ENCODE data around the gene CACHD1. TPM values are rescaled to one million over a fixed set of nuclear protein-coding genes. Genes with fewer than 3 reads are reported as not detected.

CACHD1 gene
- total and polyA plus RNA-seq, 2 of the 4 experiments (the other 2 are of a cell fraction): 2.9 to 5.9 TPM

GRCh38 chr1:64433747-64434146, 36.2 kb upstream of the CACHD1 start:
- WGBS, 2 experiments (ENCODE audit: extremely low coverage in 2 of 2, insufficient read length in 1 of 2): no CpG with 5 or more reads among the region's 3 CpGs
- no peak overlapping the region for H2AFZ ChIP-seq (replicated peaks; ENCODE audit: low read length, poor library complexity)

More at GRCh38 chr1:64433747-64434146, 36.2 kb upstream of the CACHD1 start:
- BruUV-seq (replicated peaks): no TSS peak
- ATAC-seq (ENCODE audit: low read depth) (no peak), DNase-seq (no peak)
- Histone ChIP-seq H3K4me3 (ENCODE audit: insufficient read depth, low read depth, low read length) (no peak overlapping the region), H3K9me1 (ENCODE audit: insufficient read depth, low read length) (no peaks in the 10 kb centered on the region), H2AK5ac (ENCODE audit: low read depth, low read length) (no peak overlapping the region), H2BK20ac (ENCODE audit: low read depth, low read length) (no peak overlapping the region), H2AK9ac (replicated peaks; ENCODE audit: low read depth, low read length, poor library complexity) (no peak overlapping the region), H3K4me1 (ENCODE audit: control insufficient read depth, insufficient read depth, low read length) (no peaks in the 10 kb centered on the region), H3K27ac (ENCODE audit: insufficient read depth, low read length) (no peak overlapping the region), H3K36me3 (ENCODE audit: control insufficient read depth, insufficient read depth, low read length) (no peaks in the 10 kb centered on the region), H3K4ac (ENCODE audit: low read depth, low read length) (no peak overlapping the region), H3K79me1 (ENCODE audit: low read depth in 1 of 2, low read length in 2 of 2) (no peaks in the 10 kb centered on the region), H3K9me3 (ENCODE audit: control insufficient read depth, insufficient read depth, low read length) (no peaks in the 10 kb centered on the region), H2BK120ac (ENCODE audit: low read depth, low read length) (no peak overlapping the region), H3K27me3 (ENCODE audit: control insufficient read depth, insufficient read depth, low read length) (peaks cover 6% of the 10 kb centered on the region), H3K9ac (ENCODE audit: low read depth, low read length) (no peak overlapping the region), H4K5ac (ENCODE audit: low read depth, low read length) (no peak overlapping the region), H2BK15ac (ENCODE audit: low read depth, low read length) (no peak overlapping the region), H4K20me1 (ENCODE audit: insufficient read depth, low read length) (no peaks in the 10 kb centered on the region), H3K4me2 (ENCODE audit: low read depth, low read length) (no peak overlapping the region), H3K18ac (ENCODE audit: low read depth, low read length) (no peak overlapping the region), H2BK5ac (ENCODE audit: low read depth, low read length, poor library complexity, severe bottlenecking) (no peak overlapping the region), H3K23ac (ENCODE audit: low read depth, low read length) (no peak overlapping the region), H3K56ac (ENCODE audit: extremely low read depth, insufficient read depth, low read length) (no peak overlapping the region), H4K91ac (ENCODE audit: insufficient read depth, low read depth, low read length) (no peak overlapping the region), H3K14ac (replicated peaks; ENCODE audit: low read depth, low read length) (no peak overlapping the region), H4K8ac (ENCODE audit: low read depth in 2 of 2, low read length in 2 of 2) (no peak overlapping the region)
- intact Hi-C loops (cut with micrococcal nuclease): no loop called here
- TF ChIP-seq FOS (IDR thresholded peaks at IDR 0.05; ENCODE audit: low read depth, low read length) (no peak), POLR2A (IDR thresholded peaks at IDR 0.05; ENCODE audit: low read depth, low read length) (no peak), CHD1 (IDR thresholded peaks at IDR 0.05; ENCODE audit: low read depth, low read length) (no peak), CTCF (conservative IDR thresholded peaks at IDR 0.05; ENCODE audit: low read depth, low read length) (no peak), USF2 (IDR thresholded peaks at IDR 0.05; ENCODE audit: low read depth, low read length) (no peak), CEBPB (IDR thresholded peaks at IDR 0.05; ENCODE audit: low read depth, low read length) (no peak), ELK1 (IDR thresholded peaks at IDR 0.05; ENCODE audit: borderline replicate concordance, low read depth, low read length) (no peak), NFE2L2 (IDR thresholded peaks at IDR 0.05; ENCODE audit: low read depth, low read length) (no peak), MAFK (IDR thresholded peaks at IDR 0.05; ENCODE audit: low read depth, low read length) (no peak), RAD21 (IDR thresholded peaks at IDR 0.05; ENCODE audit: low read length) (no peak), BHLHE40 (IDR thresholded peaks at IDR 0.05; ENCODE audit: low read depth, low read length) (no peak), MXI1 (IDR thresholded peaks at IDR 0.05; ENCODE audit: borderline replicate concordance, low read depth, low read length) (no peak), RCOR1 (IDR thresholded peaks at IDR 0.05; ENCODE audit: insufficient replicate concordance, low read length) (no peak), RFX5 (IDR thresholded peaks at IDR 0.05; ENCODE audit: low read depth, low read length) (no peak), MAZ (IDR thresholded peaks at IDR 0.05; ENCODE audit: borderline replicate concordance, low read depth, low read length) (no peak), SMC3 (IDR thresholded peaks at IDR 0.05; ENCODE audit: low read depth, low read length) (no peak)
- POLR2A ChIA-PET (ENCODE audit: unreplicated experiment): no interaction called here
- CTCF ChIA-PET: no interaction called here
- in situ Hi-C loops (cut with MboI; ENCODE audit: low sequenced_read_pairs): no loop called here
- dilution Hi-C loops (cut with HindIII; ENCODE audit: low sequenced_read_pairs, unreplicated experiment): no loop called here
